Hepatocyte (in vitro differentiated cells): ENCODE measurements around the gene TBK1. TPM values are rescaled to one million over a fixed set of nuclear protein-coding genes. Genes with fewer than 3 reads are reported as not detected.

ENCODE experiments used
- DNase-seq: peaks from one replicate; pipeline ENCODE4 v3.0.0-alpha.2; 2016; ENCODE audit warnings: low spot score
- H2AFZ ChIP-seq: fragments of 200-600 bp; sonication (generic); 2 replicates; pipeline ENCODE4 v1.6.0; 2016; ENCODE audit warnings: antibody characterized with exemption, mild to moderate bottlenecking
- H3K27ac ChIP-seq: fragments of 200-600 bp; sonication (generic); 2 replicates; pipeline ENCODE4 v1.5.1; 2016; ENCODE audit warnings: mild to moderate bottlenecking
- H3K27me3 ChIP-seq: fragments of 200-600 bp; sonication (generic); 2 replicates; pipeline ENCODE4 v1.6.1; 2016
- H3K36me3 ChIP-seq: fragments of 200-600 bp; sonication (generic); replicated peaks from 2 replicates; pipeline ENCODE4 v1.5.1; 2016; ENCODE audit warnings: low read depth; ENCODE audit not compliant: insufficient read depth
- H3K4me1 ChIP-seq: fragments of 200-600 bp; sonication (generic); 2 replicates; pipeline ENCODE4 v1.5.1; 2016; ENCODE audit warnings: mild to moderate bottlenecking, moderate library complexity; ENCODE audit not compliant: insufficient read depth
- H3K4me2 ChIP-seq: fragments of 200-600 bp; sonication (generic); 2 replicates; pipeline ENCODE4 v1.6.0; 2016
- H3K4me3 ChIP-seq: fragments of 200-600 bp; sonication (generic); 2 replicates; pipeline ENCODE4 v1.5.1; 2016; ENCODE audit warnings: mild to moderate bottlenecking
- H3K79me2 ChIP-seq: fragments of 200-600 bp; sonication (generic); 2 replicates; pipeline ENCODE4 v1.6.0; 2017; ENCODE audit warnings: mild to moderate bottlenecking
- H3K9me2 ChIP-seq: fragments of 200-600 bp; sonication (generic); replicated peaks from 2 replicates; pipeline ENCODE4 v1.6.0; 2017; ENCODE audit warnings: mild to moderate bottlenecking; ENCODE audit not compliant: insufficient read depth
- H3K9me3 ChIP-seq: fragments of 200-600 bp; sonication (generic); 2 replicates; pipeline ENCODE4 v1.5.1; 2016; ENCODE audit warnings: low read depth, mild to moderate bottlenecking
- H4K20me1 ChIP-seq: fragments of 200-600 bp; sonication (generic); 2 replicates; pipeline ENCODE4 v1.6.0; 2016; ENCODE audit warnings: mild to moderate bottlenecking; ENCODE audit not compliant: insufficient read depth, poor library complexity, severe bottlenecking
- EZH2 ChIP-seq: fragments of 200-600 bp; sonication (generic); IDR thresholded peaks from 2 replicates; pipeline ENCODE4 v1.6.1; 2016; ENCODE audit warnings: antibody characterized with exemption, mild to moderate bottlenecking, borderline replicate concordance
- EZH2phosphoT487 ChIP-seq: fragments of 200-600 bp; sonication (generic); IDR thresholded peaks from one replicate; pipeline ENCODE4 v1.6.1; 2018; ENCODE audit warnings: antibody characterized with exemption, mild to moderate bottlenecking, low read depth, moderate library complexity; ENCODE audit not compliant: unreplicated experiment, severe bottlenecking
- WGBS: methylation state at CpG from one replicate; pipeline ENCODE4 v1.1.6; 2016; ENCODE audit warnings: low lambda C conversion rate; ENCODE audit errors: missing lambda C conversion rate; 5-methylcytosine and 5-hydroxymethylcytosine counted together
- polyA plus RNA-seq: library from polyadenylated mRNA; unstranded; fragments of >200 nt; fragmentation: Nextera tagmentation; extraction: Ambion mirVana; gene quantifications from 2 replicates; pipeline ENCODE4 v1.2.1, GENCODE V29; 2016
- total RNA-seq: library from RNA; depleted of rRNA; stranded (reverse); fragments of >200 nt; gene quantifications from 2 replicates; pipeline ENCODE4 v1.2.3, GENCODE V29; 2014
- TF ChIP-seq, protein P1 (sequence below): fragments of 200-600 bp; sonication (generic); IDR thresholded peaks from 2 replicates; pipeline ENCODE4 v1.5.1; 2016; ENCODE audit warnings: antibody characterized with exemption, mild to moderate bottlenecking; ENCODE audit not compliant: poor library complexity

The TBK1 gene
- total and polyA plus RNA-seq, 2 experiments from 2014 or later, result 22.2 to 24.0 TPM

DNA sequence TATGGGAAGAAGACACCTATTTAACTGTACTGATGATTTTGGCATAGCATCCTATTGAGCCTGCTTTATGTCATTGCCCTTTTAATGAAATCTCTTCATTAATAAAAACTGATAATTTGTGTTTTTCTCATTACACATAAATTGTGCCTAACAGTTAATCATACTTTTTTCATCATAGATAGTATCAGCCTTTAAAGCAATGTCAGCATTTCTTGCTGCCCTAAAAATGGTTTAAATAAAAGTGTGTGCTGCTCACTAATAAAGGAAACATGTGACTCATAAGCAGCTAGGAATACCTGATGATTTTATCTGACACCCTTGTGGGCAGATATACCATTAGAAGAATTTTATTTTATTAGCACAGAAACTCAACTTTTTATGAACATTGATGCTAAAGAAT is 26.7 kb downstream of the TBK1 start:
- TF ChIP-seq, protein P1, sequence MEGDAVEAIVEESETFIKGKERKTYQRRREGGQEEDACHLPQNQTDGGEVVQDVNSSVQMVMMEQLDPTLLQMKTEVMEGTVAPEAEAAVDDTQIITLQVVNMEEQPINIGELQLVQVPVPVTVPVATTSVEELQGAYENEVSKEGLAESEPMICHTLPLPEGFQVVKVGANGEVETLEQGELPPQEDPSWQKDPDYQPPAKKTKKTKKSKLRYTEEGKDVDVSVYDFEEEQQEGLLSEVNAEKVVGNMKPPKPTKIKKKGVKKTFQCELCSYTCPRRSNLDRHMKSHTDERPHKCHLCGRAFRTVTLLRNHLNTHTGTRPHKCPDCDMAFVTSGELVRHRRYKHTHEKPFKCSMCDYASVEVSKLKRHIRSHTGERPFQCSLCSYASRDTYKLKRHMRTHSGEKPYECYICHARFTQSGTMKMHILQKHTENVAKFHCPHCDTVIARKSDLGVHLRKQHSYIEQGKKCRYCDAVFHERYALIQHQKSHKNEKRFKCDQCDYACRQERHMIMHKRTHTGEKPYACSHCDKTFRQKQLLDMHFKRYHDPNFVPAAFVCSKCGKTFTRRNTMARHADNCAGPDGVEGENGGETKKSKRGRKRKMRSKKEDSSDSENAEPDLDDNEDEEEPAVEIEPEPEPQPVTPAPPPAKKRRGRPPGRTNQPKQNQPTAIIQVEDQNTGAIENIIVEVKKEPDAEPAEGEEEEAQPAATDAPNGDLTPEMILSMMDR, result no peak
- TF ChIP-seq EZH2 (no peak), EZH2phosphoT487 (no peak)
- H3K9me3 ChIP-seq, result peaks cover 4% of the 10 kb centered on the region
- no peaks in the 10 kb centered on the region for H3K9me2 ChIP-seq
- no peaks in the 10 kb centered on the region for H3K4me1 ChIP-seq
- no peak overlapping the region for H2AFZ ChIP-seq
- no peaks in the 10 kb centered on the region for H4K20me1 ChIP-seq
- H3K36me3 ChIP-seq, result no peaks in the 10 kb centered on the region
- H3K79me2 ChIP-seq, result peaks cover 18% of the 10 kb centered on the region
- DNase-seq, result no peak
- no peak overlapping the region for H3K27ac ChIP-seq
- no peak overlapping the region for H3K4me3 ChIP-seq
- H3K27me3 ChIP-seq, result no peaks in the 10 kb centered on the region
- no peak overlapping the region for H3K4me2 ChIP-seq

DNA sequence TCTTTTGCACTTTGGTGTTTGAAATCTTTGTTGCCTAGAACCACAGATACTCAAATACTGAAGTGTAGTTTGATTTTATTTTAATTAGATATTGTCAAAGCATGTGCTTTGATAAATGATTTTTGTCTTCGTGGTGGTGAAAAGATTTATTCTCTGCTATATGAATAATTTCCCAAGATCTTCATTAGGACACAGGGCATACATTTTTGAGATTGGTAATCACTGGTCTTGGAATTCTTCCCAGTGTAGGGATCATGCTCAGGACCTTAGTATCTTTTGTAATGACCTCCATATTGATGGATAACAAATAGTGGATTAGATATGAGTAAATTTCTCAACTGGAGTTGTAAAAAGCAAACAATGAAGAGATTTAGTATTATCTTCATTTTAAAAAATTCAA is 28.2 kb downstream of the TBK1 start:
- DNase-seq, result no peak
- peaks cover 4% of the 10 kb centered on the region for H3K9me3 ChIP-seq
- 96% methylated on average over 1 of the region's 1 CpG for WGBS
- H3K4me2 ChIP-seq, result no peak overlapping the region
- TF ChIP-seq, protein P1, result no peak
- TF ChIP-seq EZH2 (no peak), EZH2phosphoT487 (no peak)
- no peaks in the 10 kb centered on the region for H4K20me1 ChIP-seq
- H3K4me3 ChIP-seq, result no peak overlapping the region
- H3K36me3 ChIP-seq, result no peaks in the 10 kb centered on the region
- peaks cover 18% of the 10 kb centered on the region for H3K79me2 ChIP-seq
- no peak overlapping the region for H3K27ac ChIP-seq
- H3K27me3 ChIP-seq, result no peaks in the 10 kb centered on the region
- H3K4me1 ChIP-seq, result no peaks in the 10 kb centered on the region
- no peaks in the 10 kb centered on the region for H3K9me2 ChIP-seq
- H2AFZ ChIP-seq, result no peak overlapping the region

DNA sequence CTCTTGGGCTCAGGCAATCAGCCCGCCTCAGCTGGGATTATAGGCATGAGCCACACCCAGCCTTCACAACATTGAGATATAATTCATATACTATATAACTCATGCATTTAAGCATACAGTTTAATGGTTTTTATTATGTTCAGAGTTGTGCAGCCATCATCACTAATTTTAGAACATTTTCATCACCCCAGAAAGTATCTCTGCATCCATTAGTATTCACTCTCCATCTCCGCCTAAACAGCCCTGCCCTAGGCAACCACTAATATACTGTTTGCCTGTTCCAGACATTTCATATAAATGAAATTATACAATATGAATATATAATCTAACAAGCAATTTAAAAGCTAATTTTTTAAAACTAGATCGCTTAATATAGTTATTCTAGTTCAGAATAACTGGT is 34.7 kb downstream of the TBK1 start:
- no peaks in the 10 kb centered on the region for H3K4me1 ChIP-seq
- H4K20me1 ChIP-seq, result no peaks in the 10 kb centered on the region
- H3K79me2 ChIP-seq, result no peaks in the 10 kb centered on the region
- no peaks in the 10 kb centered on the region for H3K9me2 ChIP-seq
- no peaks in the 10 kb centered on the region for H3K9me3 ChIP-seq
- WGBS, result 99% methylated on average over 3 of the region's 3 CpGs
- TF ChIP-seq, protein P1, result no peak
- no peak for TF ChIP-seq EZH2phosphoT487
- TF ChIP-seq EZH2, result no peak
- no peaks in the 10 kb centered on the region for H3K27me3 ChIP-seq
- H2AFZ ChIP-seq, result no peak overlapping the region
- H3K27ac ChIP-seq, result no peak overlapping the region
- no peak for DNase-seq
- no peaks in the 10 kb centered on the region for H3K36me3 ChIP-seq
- H3K4me2 ChIP-seq, result no peak overlapping the region
- H3K4me3 ChIP-seq, result no peak overlapping the region

DNA sequence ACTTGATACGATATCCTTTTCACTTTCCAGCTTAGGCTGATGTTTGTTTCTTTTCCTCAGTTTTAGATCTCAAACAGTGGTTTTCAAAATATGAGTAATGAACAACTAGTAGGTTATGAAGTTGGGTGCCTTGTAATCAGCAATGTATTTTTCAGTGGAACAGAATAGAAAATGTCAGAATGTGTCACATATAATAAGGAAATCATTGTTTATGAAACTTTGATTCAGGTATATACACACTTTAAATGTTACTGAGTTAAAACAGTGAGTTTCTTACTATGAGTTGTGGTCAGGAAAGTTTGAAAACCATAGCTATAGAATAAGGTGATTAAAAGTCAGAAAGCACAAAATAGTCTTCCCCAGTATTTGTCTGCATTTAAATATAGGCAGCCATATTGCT is 39.8 kb downstream of the TBK1 start:
- no peaks in the 10 kb centered on the region for H3K9me2 ChIP-seq
- no peaks in the 10 kb centered on the region for H3K9me3 ChIP-seq
- H3K27ac ChIP-seq, result no peak overlapping the region
- H3K27me3 ChIP-seq, result no peaks in the 10 kb centered on the region
- H3K4me1 ChIP-seq, result no peaks in the 10 kb centered on the region
- H4K20me1 ChIP-seq, result no peaks in the 10 kb centered on the region
- H2AFZ ChIP-seq, result no peak overlapping the region
- no peak overlapping the region for H3K4me2 ChIP-seq
- 96% methylated on average over 1 of the region's 1 CpG for WGBS
- peaks cover 3% of the 10 kb centered on the region for H3K36me3 ChIP-seq
- H3K4me3 ChIP-seq, result no peak overlapping the region
- TF ChIP-seq EZH2phosphoT487 (no peak), EZH2 (no peak)
- TF ChIP-seq, protein P1, result no peak
- H3K79me2 ChIP-seq, result no peaks in the 10 kb centered on the region
- DNase-seq, result no peak
